HepG2 (cell line): Measurements from ENCODE around the gene HERC4. TPM values are rescaled to one million over a fixed set of nuclear protein-coding genes. Genes with fewer than 3 reads are reported as not detected.

Source experiments
- ATAC-seq: fragments of 200-7000 bp; cut with Tn5 transposase; 3 replicates; pipeline ENCODE4 v1.9.1; 2020; ENCODE audit warnings: mild to moderate bottlenecking, moderate library complexity
- BruUV-seq: library from RNA; stranded (reverse); fragments of 400-500 nt; replicated peaks from 2 replicates; lab custom pipeline; 2021; lab: Mats Ljungman, UMichigan
- CTCF ChIA-PET: fragments of 300-600 bp; formaldehyde crosslinking; extraction: SDS; loops from one replicate; lab custom pipeline; 2021; ENCODE audit warnings: low total read pairs, inconsistent platforms, low intra/inter-chr PET ratio; lab: Yijun Ruan, JAX
- POLR2A ChIA-PET: fragments of 350-600 bp; sonication (Branson Sonifier 250); formaldehyde crosslinking; loops from one replicate; lab custom pipeline; 2020; ENCODE audit warnings: antibody characterized with exemption, inconsistent platforms; lab: Yijun Ruan, JAX
- DNase-seq: peaks from one replicate; pipeline ENCODE4 v3.0.0-alpha.2; 2015; ENCODE audit warnings: low spot score
- FAIRE-seq: peaks from 3 replicates; lab custom pipeline; 2011; peaks lifted over from hg19 to GRCh38; lab: Jason Lieb, UNC
- H2AFZ ChIP-seq: one replicate; pipeline ENCODE4 v1.6.1; 2011; ENCODE audit warnings: low read length, inconsistent platforms
- H3K27ac ChIP-seq: fragments of 300-600 bp; 3 replicates; pipeline ENCODE4 v1.8.0; 2011; ENCODE audit warnings: mixed run types, mild to moderate bottlenecking, mixed read lengths, low read length, inconsistent platforms; ENCODE audit not compliant: insufficient read depth; ENCODE audit errors: extremely low read length
- H3K27me3 ChIP-seq, 2 experiments: fragments of 200-600 bp in 1 of 2; 2 replicates in 1 of 2; 3 replicates in 1 of 2; pipeline versions ENCODE4 v1.6.0 to v1.8.0; 2011; ENCODE audit warnings: low read length in 2 of 2, mild to moderate bottlenecking in 2 of 2, moderate library complexity in 2 of 2, inconsistent platforms in 1 of 2; ENCODE audit not compliant: insufficient read depth in 2 of 2, control insufficient read depth in 1 of 2
- H3K36me3 ChIP-seq, 2 experiments: fragments of 200-600 bp in 1 of 2; replicated peaks in 1 of 2; 2 replicates in 1 of 2; 3 replicates in 1 of 2; pipeline versions ENCODE4 v1.5.1 to v1.8.0; 2011; ENCODE audit warnings: low read length in 2 of 2, inconsistent platforms in 1 of 2; ENCODE audit not compliant: insufficient read depth in 2 of 2, control insufficient read depth in 1 of 2
- H3K4me1 ChIP-seq: 2 replicates; pipeline ENCODE4 v1.5.1; 2012; ENCODE audit warnings: low read length, inconsistent platforms; ENCODE audit not compliant: insufficient read depth
- H3K4me2 ChIP-seq: 2 replicates; pipeline ENCODE4 v1.6.0; 2011; ENCODE audit warnings: low read depth, low read length, inconsistent platforms
- H3K4me3 ChIP-seq, 3 experiments: fragments of 200-600 bp in 1 of 3; sonication (generic), shearing (Covaris generic) in 1 of 3; replicated peaks in 1 of 3; 2 replicates each; pipeline ENCODE4 v1.5.1; 2011 to 2016; ENCODE audit warnings: low read length in 3 of 3, inconsistent platforms in 2 of 3, low read depth in 2 of 3, mild to moderate bottlenecking in 2 of 3, control low read depth in 1 of 3, mixed read lengths in 1 of 3; ENCODE audit not compliant: insufficient read depth in 1 of 3
- H3K79me2 ChIP-seq: one replicate; pipeline ENCODE4 v1.6.1; 2011; ENCODE audit warnings: low read length, inconsistent platforms; ENCODE audit not compliant: insufficient read depth
- H3K9ac ChIP-seq: 2 replicates; pipeline ENCODE4 v1.6.0; 2011; ENCODE audit warnings: mild to moderate bottlenecking, low read depth, low read length, inconsistent platforms; ENCODE audit not compliant: insufficient read depth
- H3K9me3 ChIP-seq: 2 replicates; pipeline ENCODE4 v1.5.1; 2012; ENCODE audit warnings: mild to moderate bottlenecking, low read length
- H4K20me1 ChIP-seq: 2 replicates; pipeline ENCODE4 v1.6.0; 2011; ENCODE audit warnings: inconsistent platforms, mild to moderate bottlenecking, low read length, moderate library complexity; ENCODE audit not compliant: insufficient read depth
- DMTF1 ChIP-seq: sonication (generic); formaldehyde crosslinking; IDR thresholded peaks from 2 replicates; pipeline ENCODE4 v1.4.0; 2020; ENCODE audit warnings: mild to moderate bottlenecking, missing genetic modification reagents
- MAFK ChIP-seq, 2 experiments: IDR thresholded peaks in 1 of 2; conservative IDR thresholded peaks in 1 of 2; 2 replicates each; pipeline ENCODE4 v1.6.1; 2011; ENCODE audit warnings: improper control_type of control experiment in 2 of 2, low read length in 2 of 2
- RCOR2 ChIP-seq: IDR thresholded peaks from 2 replicates; pipeline ENCODE4 v1.6.1; 2016; ENCODE audit warnings: missing biosample characterization, missing genetic modification reagents
- ZBTB39 ChIP-seq: sonication (generic); formaldehyde crosslinking; IDR thresholded peaks from 2 replicates; pipeline ENCODE4 v1.5.0; 2020; ENCODE audit warnings: missing genetic modification reagents
- ZNF550 ChIP-seq: sonication (generic); formaldehyde crosslinking; IDR thresholded peaks from 2 replicates; pipeline ENCODE4 v1.4.0; 2020; ENCODE audit warnings: mild to moderate bottlenecking, missing genetic modification reagents, borderline replicate concordance
- ZNF629 ChIP-seq: sonication (generic); formaldehyde crosslinking; conservative IDR thresholded peaks from 2 replicates; pipeline ENCODE4 v1.5.0; 2020; ENCODE audit warnings: missing genetic modification reagents
- ZNF7 ChIP-seq: IDR thresholded peaks from 2 replicates; pipeline ENCODE4 v1.6.1; 2016; ENCODE audit warnings: missing biosample characterization, missing genetic modification reagents
- ZNF720 ChIP-seq: sonication (generic); formaldehyde crosslinking; IDR thresholded peaks from 2 replicates; pipeline ENCODE4 v1.4.0; 2020; ENCODE audit warnings: missing genetic modification reagents
- ZNF772 ChIP-seq: sonication (generic); formaldehyde crosslinking; IDR thresholded peaks from 2 replicates; pipeline ENCODE4 v1.5.0; 2020; ENCODE audit warnings: mild to moderate bottlenecking, missing genetic modification reagents
- WGBS: methylation state at CpG from one replicate; pipeline ENCODE4 v1.1.6; 2017; ENCODE audit warnings: low lambda C conversion rate; 5-methylcytosine and 5-hydroxymethylcytosine counted together
- in situ Hi-C: cut with HindIII; loops from 2 replicates; pipeline ENCODE4 v1.10.0; 2017; ENCODE audit warnings: low pct_unique_long_range_greater_than_20kb; ENCODE audit not compliant: extremely low pct_ligation_motif_present
- intact Hi-C: fragments of 100-400 bp; cut with micrococcal nuclease; formaldehyde crosslinking; loops from one replicate; pipeline ENCODE4 v1.10.0; 2022; ENCODE audit not compliant: unreplicated experiment
- polyA plus RNA-seq, 8 experiments: library from polyadenylated mRNA; depleted of rRNA in 3 of 8; stranded (reverse) in 7 of 8; unstranded in 1 of 8; fragments of >200 nt; fragmentation: Illumina TruSeq in 4 of 8; extraction: Trizol in 4 of 8; gene quantifications; 2 replicates each; pipeline versions ENCODE4 v1.2.1 to v1.2.3, GENCODE V29; 2011 to 2016; ENCODE audit warnings: low read depth in 4 of 8, missing spikeins in 1 of 8, mixed read lengths in 1 of 8; ENCODE audit not compliant: insufficient read depth in 1 of 8
- total RNA-seq, 5 experiments: library from RNA; depleted of rRNA; stranded (reverse); fragments of >200 nt; fragmentation: Illumina TruSeq; extraction: Trizol; gene quantifications; 2 replicates each; pipeline ENCODE4 v1.2.3, GENCODE V29; 2016; ENCODE audit warnings: low read depth in 1 of 5

Gene HERC4
- total and polyA plus RNA-seq, 2 of the 13 experiments (the other 11 are each of a cell fraction or from before 2014, with no cell fraction given) = 9.8 to 20.2 TPM

- intact Hi-C loops (no loop called here), in situ Hi-C loops (loop anchor here (10.0 kb wide), 1 partner anchor 119 kb away; no protein-coding TSS in a partner anchor)
- Histone ChIP-seq H4K20me1 (no peaks in the 10 kb centered on the region), H3K27me3 (peaks cover 0 to 4% of the 10 kb centered on the region in 2 experiments; a peak in 1 of 5 replicates), H3K9me3 (no peaks in the 10 kb centered on the region), H3K36me3 (no peaks in the 10 kb centered on the region), H3K79me2 (no peaks in the 10 kb centered on the region), H3K27ac (no peak overlapping the region), H2AFZ (no peak overlapping the region), H3K4me3 (no peak overlapping the region), H3K4me2 (no peak overlapping the region), H3K4me1 (no peaks in the 10 kb centered on the region), H3K9ac (no peak overlapping the region)
- DNase-seq = no peak
- 9% methylated on average over 2 of the region's 2 CpGs for WGBS
- BruUV-seq = no TSS peak
- no peak for ATAC-seq
- FAIRE-seq = no peak
- POLR2A ChIA-PET = no interaction called here
- TF ChIP-seq ZNF772 (CRISPR knock-in tag) (no peak), ZNF720 (no peak), DMTF1 (CRISPR knock-in tag) (no peak)
- CTCF ChIA-PET = no interaction called here
These were observed 10.9 kb upstream of the HERC4 start for GRCh38 chr10:68086011-68086410.

GRCh38 chr10:68084469-68084868, 9.4 kb upstream of the HERC4 start:
- BruUV-seq = no TSS peak
- no peak for DNase-seq
- CTCF ChIA-PET = no interaction called here
- in situ Hi-C loops (loop anchor here (10.0 kb wide), 1 partner anchor 120 kb away; no protein-coding TSS in a partner anchor), intact Hi-C loops (no loop called here)
- H3K4me3 ChIP-seq = no peak overlapping the region
- H4K20me1 ChIP-seq = no peaks in the 10 kb centered on the region
- H3K79me2 ChIP-seq = no peaks in the 10 kb centered on the region
- WGBS = 49% methylated on average over 4 of the region's 4 CpGs
- H3K4me2 ChIP-seq = no peak overlapping the region
- H3K36me3 ChIP-seq = no peaks in the 10 kb centered on the region
- no peak for FAIRE-seq
- POLR2A ChIA-PET = no interaction called here
- H3K4me1 ChIP-seq = no peaks in the 10 kb centered on the region
- 0 out of 5 replicates have a peak, but pooled peaks cover 0 to 4% of the 10 kb centered on the region in 2 experiments for H3K27me3 ChIP-seq
- H2AFZ ChIP-seq = no peak overlapping the region
- no peaks in the 10 kb centered on the region for H3K9me3 ChIP-seq
- no peak overlapping the region for H3K27ac ChIP-seq
- ATAC-seq = no peak
- H3K9ac ChIP-seq = no peak overlapping the region
- TF ChIP-seq MAFK (conservative IDR thresholded peaks at IDR 0.05 in 1 of 2, IDR thresholded peaks at IDR 0.05 in 1 of 2; ENCODE audit: low read length in 2 of 2) = no peak
- TF ChIP-seq ZNF550 (CRISPR knock-in tag) = no peak
- no peak for TF ChIP-seq ZNF7 (CRISPR knock-in tag)
- no peak for TF ChIP-seq RCOR2 (CRISPR knock-in tag)
- no peak for TF ChIP-seq ZNF629 (CRISPR knock-in tag)
- no peak for TF ChIP-seq ZBTB39 (CRISPR knock-in tag)
